ENCODE measurements around the gene PTPRN2. TPM values are rescaled to one million over a fixed set of nuclear protein-coding genes. Genes with fewer than 3 reads are reported as not detected.

The PTPRN2 gene
- total RNA-seq, 2 experiments from 2014 or later, result 7.0 to 7.2 TPM

DNA sequence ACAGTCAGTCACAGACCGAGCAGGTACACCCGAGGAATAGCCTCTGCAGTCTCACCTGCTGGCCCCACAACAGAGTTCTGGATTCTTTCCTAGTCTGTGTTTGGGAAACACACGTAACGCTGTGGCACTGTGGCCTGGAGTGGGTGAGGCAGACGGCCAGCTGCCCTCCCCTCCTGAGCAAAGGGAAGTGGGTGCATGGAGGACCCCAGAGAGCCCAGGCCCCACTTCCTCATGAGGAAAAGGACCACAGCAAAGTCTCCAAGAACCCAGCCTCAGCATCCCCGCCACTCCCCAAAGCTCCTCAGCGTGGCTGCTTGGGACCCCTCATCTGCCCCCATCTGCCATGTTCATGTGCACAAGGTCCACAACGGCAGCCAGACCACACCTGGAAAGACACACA, 530.2 kb downstream of the PTPRN2 start:
- Mint-ChIP-seq H3K36me3 (ENCODE audit: low read depth) (no peaks in the 10 kb centered on the region), H3K4me3 (no peak overlapping the region), H3K9me3 (ENCODE audit: insufficient read depth) (no peaks in the 10 kb centered on the region), H3K27me3 (ENCODE audit: low read depth) (no peaks in the 10 kb centered on the region), H3K4me1 (ENCODE audit: low read depth) (no peaks in the 10 kb centered on the region), H3K27ac (no peak overlapping the region)
- no peak for DNase-seq
- ChIA-PET CTCF (no interaction called here), POLR2A (no interaction called here)
- no peak for ATAC-seq

DNA sequence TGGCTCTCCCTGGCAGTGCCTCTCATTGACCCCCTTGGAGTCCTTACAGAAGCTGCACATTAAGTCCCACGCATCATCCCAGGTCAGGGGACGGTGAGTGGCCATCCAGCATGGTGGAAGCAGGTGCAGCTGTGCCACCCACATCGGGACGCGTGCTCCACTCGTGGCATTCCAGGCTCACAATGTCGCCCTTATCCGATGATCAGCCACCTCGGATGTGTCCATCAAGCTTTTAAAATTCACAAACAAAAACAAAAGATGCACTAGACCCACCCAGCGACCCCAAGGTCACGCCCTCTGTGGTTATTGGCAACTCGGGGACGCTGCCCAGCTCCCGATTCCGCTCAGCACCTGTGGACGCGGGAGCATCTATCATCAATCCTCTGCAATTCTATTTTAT, 530.9 kb downstream of the PTPRN2 start:
- ChIA-PET CTCF (no interaction called here), POLR2A (no interaction called here)
- H3K4me1 Mint-ChIP-seq (ENCODE audit: low read depth), result no peaks in the 10 kb centered on the region
- H3K4me3 Mint-ChIP-seq, result no peak overlapping the region
- ATAC-seq (no peak), DNase-seq (no peak)
- H3K27me3 Mint-ChIP-seq (ENCODE audit: low read depth), result no peaks in the 10 kb centered on the region
- no peaks in the 10 kb centered on the region for H3K9me3 Mint-ChIP-seq (ENCODE audit: insufficient read depth)
- H3K27ac Mint-ChIP-seq, result no peak overlapping the region
- H3K36me3 Mint-ChIP-seq (ENCODE audit: low read depth), result no peaks in the 10 kb centered on the region

DNA sequence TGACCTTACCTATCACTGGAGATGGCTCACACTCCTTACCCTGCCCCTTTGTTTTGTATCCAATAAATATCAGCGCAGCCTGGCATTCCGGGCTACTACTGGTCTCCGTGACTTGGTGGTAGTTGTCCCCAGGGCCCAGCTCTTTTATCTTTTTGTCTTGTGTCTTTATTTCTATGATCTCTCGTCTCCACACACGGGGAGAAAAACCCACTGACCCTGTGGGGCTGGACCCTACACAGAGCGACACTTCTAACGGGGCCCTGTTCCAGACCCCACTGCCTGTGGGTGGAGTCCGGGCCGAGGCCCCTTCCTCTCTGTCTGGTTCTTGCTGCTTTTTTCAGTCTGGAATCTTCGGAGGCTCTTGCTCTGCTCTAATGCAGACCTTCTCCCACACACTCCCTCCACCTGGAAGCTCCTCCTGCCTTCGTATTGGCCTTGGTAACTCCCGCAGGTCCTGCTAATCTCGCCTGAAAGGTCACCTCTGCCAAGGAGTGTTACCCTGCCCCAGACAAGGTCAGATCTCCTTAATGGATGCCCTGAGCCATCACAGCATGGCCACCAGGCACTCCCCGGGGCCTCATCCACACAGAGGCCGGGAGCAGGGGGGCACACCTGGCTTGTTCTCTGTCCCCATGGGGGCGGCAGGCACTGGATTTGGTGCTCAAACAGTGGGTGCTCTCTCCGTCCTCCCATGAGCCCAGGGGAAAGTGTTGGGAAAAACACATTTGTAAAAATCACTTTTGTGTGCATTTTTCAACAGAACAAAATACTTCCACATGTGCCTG, 531.7 kb downstream of the PTPRN2 start:
- Mint-ChIP-seq H3K36me3 (ENCODE audit: low read depth) (no peaks in the 10 kb centered on the region), H3K4me1 (ENCODE audit: low read depth) (no peaks in the 10 kb centered on the region), H3K9me3 (ENCODE audit: insufficient read depth) (no peaks in the 10 kb centered on the region), H3K27ac (no peak overlapping the region), H3K4me3 (no peak overlapping the region), H3K27me3 (ENCODE audit: low read depth) (no peaks in the 10 kb centered on the region)
- ATAC-seq (no peak), DNase-seq (no peak)
- CTCF ChIA-PET, result no interaction called here
- POLR2A ChIA-PET, result no interaction called here

DNA sequence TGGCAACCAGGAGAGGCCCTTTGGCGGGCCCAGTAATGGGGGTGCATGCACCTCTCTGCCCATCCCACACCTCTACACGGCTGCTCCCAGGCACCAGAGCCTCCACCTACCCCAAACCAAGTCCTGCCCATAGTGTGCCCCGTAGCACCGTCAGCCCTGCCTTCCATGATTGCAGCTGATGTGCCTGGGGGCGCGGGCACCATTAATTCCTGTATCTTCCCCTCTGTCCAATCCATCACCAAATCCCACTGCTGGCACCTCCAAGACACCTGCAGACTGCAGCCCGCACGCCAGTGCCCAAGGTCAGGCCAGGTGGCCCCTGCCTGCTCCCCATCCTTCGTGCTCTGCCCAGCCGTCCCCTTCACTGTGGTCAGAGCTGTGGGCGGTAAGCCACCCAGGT, 533.0 kb downstream of the PTPRN2 start:
- Mint-ChIP-seq H3K36me3 (ENCODE audit: low read depth) (no peaks in the 10 kb centered on the region), H3K4me3 (no peak overlapping the region), H3K27ac (peak overlapping the region; percentile 40), H3K27me3 (ENCODE audit: low read depth) (no peaks in the 10 kb centered on the region), H3K4me1 (ENCODE audit: low read depth) (no peaks in the 10 kb centered on the region), H3K9me3 (ENCODE audit: insufficient read depth) (no peaks in the 10 kb centered on the region)
- POLR2A ChIA-PET, result no interaction called here
- CTCF ChIA-PET, result no interaction called here
- ATAC-seq (no peak), DNase-seq (no peak)

DNA sequence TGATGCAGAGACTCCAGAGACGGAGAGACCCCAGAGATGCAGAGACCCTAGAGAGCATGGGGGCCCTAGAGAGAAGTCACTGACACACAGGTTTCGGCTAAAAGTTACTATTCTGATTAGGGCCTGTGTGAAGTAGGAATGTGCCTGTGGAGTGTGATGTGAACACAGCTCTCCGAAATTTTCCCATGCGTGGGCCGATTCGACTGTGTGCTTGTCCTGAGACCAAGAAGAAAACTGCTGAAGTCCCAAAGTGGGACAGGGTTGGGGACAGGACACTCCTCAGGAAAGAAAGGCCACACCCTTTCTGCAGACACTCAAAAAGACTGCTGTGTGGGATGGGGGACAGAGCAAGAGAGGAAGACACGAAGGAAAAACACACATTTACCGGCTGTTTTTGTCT, 533.5 kb downstream of the PTPRN2 start:
- Mint-ChIP-seq H3K36me3 (ENCODE audit: low read depth) (no peaks in the 10 kb centered on the region), H3K4me3 (no peak overlapping the region), H3K4me1 (ENCODE audit: low read depth) (no peaks in the 10 kb centered on the region), H3K27me3 (ENCODE audit: low read depth) (no peaks in the 10 kb centered on the region), H3K9me3 (ENCODE audit: insufficient read depth) (no peaks in the 10 kb centered on the region), H3K27ac (no peak overlapping the region)
- no peak for ATAC-seq
- ChIA-PET POLR2A (no interaction called here), CTCF (no interaction called here)
- DNase-seq, result no peak

DNA sequence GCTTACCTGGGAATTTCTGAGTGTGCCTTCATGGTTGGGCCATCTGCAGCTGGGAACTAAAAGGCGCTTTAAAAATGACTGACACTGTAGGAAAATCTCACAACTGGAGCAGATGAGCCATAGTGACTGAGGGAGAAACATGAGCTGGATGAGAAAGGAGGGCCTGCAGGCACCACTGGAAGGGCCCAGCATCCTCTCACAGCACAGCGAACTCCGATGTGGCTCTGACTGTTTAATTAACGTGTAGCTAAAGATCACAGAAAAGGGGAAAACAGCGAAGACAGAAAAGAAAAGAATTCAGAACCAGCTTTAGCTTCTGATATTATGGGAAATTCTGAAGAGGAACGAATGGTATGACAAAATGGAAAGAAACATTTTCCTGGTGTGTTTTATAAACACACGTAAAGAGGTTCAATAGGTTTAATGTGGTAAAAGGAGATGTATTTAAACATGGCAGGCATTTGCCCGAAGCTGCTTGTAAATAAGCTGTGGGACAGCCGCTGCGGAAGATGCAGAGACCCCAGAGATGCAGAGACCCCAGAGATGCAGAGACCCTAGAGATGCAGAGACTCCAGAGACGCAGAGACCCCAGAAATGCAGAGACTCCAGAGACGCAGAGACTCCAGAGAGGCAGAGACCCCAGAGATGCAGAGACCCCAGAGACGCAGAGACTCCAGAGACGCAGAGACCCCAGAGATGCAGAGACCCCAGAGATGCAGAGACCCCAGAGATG, 534.3 kb downstream of the PTPRN2 start:
- no peak for ATAC-seq
- Mint-ChIP-seq H3K4me3 (no peak overlapping the region), H3K36me3 (ENCODE audit: low read depth) (no peaks in the 10 kb centered on the region), H3K27me3 (ENCODE audit: low read depth) (no peaks in the 10 kb centered on the region), H3K27ac (no peak overlapping the region), H3K9me3 (ENCODE audit: insufficient read depth) (no peaks in the 10 kb centered on the region), H3K4me1 (ENCODE audit: low read depth) (no peaks in the 10 kb centered on the region)
- ChIA-PET CTCF (interaction anchor here (0.6 kb wide), 1 partner anchor 11 kb away, joined by 3 read pairs; no protein-coding TSS in a partner anchor), POLR2A (no interaction called here)
- no peak for DNase-seq

DNA sequence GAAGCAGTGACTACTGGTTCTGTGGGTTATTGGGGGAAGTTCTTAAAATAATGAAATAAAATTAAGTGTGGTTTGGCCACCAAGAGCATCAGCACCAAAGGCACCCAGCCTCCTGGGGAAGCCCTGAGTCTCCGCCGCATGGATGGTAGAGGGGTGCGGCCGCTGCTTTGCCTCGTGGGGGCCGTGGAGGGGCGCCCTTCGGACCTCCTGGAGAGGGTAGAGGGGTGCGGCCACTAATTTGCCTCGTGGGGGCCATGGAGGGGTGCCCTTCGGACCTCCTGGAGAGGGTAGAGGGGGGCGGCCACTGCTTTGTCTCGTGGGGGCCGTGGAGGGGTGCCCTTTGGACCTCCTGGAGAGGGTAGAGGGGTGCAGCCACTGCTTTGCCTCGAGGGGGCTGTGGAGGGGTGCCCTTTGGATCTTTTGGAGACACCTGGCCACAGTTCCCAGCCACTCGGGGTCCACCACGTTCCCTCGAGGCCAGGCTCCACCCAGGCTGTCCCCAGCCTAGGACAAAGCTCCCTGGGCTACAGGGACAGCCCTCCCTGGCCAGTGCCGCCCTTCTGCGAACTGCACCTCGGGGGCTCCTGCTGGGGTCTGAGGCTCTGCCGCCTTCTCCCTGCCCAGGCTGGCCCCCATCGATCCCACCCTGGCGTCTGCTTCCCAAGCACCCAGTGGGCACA, 535.1 kb downstream of the PTPRN2 start:
- no peaks in the 10 kb centered on the region for H3K4me1 Mint-ChIP-seq (ENCODE audit: low read depth)
- POLR2A ChIA-PET, result no interaction called here
- H3K4me3 Mint-ChIP-seq, result no peak overlapping the region
- H3K27me3 Mint-ChIP-seq (ENCODE audit: low read depth), result no peaks in the 10 kb centered on the region
- no peaks in the 10 kb centered on the region for H3K9me3 Mint-ChIP-seq (ENCODE audit: insufficient read depth)
- CTCF ChIA-PET, result no interaction called here
- ATAC-seq (no peak), DNase-seq (no peak)
- no peaks in the 10 kb centered on the region for H3K36me3 Mint-ChIP-seq (ENCODE audit: low read depth)
- H3K27ac Mint-ChIP-seq, result no peak overlapping the region

DNA sequence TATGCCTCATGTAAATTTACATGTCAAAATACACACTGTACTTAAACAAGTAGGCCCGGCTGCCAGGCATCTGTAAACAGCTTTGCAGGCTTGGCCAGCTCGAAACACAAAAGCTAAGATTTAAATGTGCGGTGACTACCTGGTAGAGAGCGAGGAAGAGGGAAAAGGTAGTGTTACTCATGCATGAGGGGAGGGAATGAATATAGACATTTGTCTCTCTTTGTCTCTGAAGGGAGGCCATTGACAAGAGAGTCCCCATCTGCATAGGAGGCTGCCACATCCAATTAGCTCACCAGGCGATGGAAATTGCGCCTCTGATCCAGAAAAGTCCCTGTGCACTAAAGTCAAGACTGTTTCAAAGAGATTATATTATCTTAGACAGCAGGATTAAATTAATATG, 535.8 kb downstream of the PTPRN2 start:
- ATAC-seq, result no peak
- H3K4me1 Mint-ChIP-seq (ENCODE audit: low read depth), result no peaks in the 10 kb centered on the region
- no peaks in the 10 kb centered on the region for H3K36me3 Mint-ChIP-seq (ENCODE audit: low read depth)
- POLR2A ChIA-PET, result no interaction called here
- no peaks in the 10 kb centered on the region for H3K27me3 Mint-ChIP-seq (ENCODE audit: low read depth)
- CTCF ChIA-PET, result no interaction called here
- H3K9me3 Mint-ChIP-seq (ENCODE audit: insufficient read depth), result no peaks in the 10 kb centered on the region
- DNase-seq, result no peak
- H3K27ac Mint-ChIP-seq, result no peak overlapping the region
- no peak overlapping the region for H3K4me3 Mint-ChIP-seq

DNA sequence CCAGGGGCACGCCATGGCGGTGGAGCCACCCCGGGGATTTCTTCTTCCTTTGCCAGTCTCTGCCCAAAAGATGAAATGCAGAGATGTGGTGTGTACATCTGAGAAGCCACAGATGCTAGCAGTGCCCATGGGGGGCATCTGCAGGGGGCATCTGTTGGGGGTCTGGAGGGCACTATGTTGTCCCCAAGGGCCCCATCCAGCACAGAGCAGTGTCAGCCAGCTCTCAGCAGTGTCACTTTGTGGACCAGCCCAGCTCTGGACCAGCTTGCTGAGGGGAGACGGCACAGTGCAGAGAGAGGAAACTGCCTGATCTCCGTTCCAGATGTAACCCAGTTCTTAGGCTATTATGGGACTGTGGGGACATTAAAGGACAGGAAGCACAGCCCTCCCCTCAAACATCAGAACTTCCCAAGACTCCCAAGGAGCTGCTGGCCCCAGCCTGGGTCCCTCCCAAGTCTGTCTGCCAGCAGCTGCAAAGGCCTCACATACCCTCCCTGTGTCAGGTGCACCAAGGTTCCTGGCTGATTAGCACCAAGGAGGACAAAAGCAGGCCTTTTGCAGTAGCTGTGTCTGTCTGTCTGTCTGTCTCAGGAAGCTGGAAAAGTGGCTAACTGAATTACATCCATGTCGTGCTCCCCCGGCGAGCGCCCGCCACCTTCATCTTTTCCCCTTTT, 536.5 kb downstream of the PTPRN2 start:
- Mint-ChIP-seq H3K4me1 (ENCODE audit: low read depth) (no peaks in the 10 kb centered on the region), H3K27me3 (ENCODE audit: low read depth) (no peaks in the 10 kb centered on the region), H3K4me3 (no peak overlapping the region), H3K36me3 (ENCODE audit: low read depth) (no peaks in the 10 kb centered on the region), H3K27ac (no peak overlapping the region), H3K9me3 (ENCODE audit: insufficient read depth) (no peaks in the 10 kb centered on the region)
- ChIA-PET POLR2A (no interaction called here), CTCF (no interaction called here)
- no peak for DNase-seq
- ATAC-seq, result no peak

DNA sequence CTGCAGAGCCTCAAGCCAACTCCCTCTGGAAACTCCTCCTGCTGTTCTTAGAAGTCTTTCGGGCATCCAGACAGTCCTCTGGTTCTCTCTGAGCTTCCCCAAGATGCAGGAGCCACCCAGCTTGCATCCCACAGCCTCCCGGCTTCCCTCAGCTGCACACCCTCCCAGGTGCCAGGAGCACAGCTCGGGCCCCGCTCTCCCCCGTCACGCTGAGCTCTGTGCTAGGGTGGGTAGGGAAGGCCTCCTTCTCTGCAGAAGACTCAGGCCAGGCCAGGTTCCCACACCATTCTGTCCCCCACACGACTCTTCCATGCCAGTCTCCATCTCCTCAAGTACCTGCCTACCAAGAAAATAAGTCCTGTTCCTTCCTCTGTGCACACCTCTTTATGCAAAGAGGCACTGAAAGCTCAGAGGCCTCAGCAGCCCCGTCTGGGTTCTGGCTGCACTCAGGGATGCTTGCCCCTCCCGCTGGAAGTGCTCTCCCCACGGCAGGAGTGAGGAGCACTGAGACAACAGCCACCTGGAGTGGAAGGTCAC, 537.1 kb downstream of the PTPRN2 start:
- ChIA-PET CTCF (no interaction called here), POLR2A (no interaction called here)
- Mint-ChIP-seq H3K4me3 (no peak overlapping the region), H3K4me1 (ENCODE audit: low read depth) (no peaks in the 10 kb centered on the region), H3K36me3 (ENCODE audit: low read depth) (no peaks in the 10 kb centered on the region), H3K27me3 (ENCODE audit: low read depth) (no peaks in the 10 kb centered on the region), H3K9me3 (ENCODE audit: insufficient read depth) (no peaks in the 10 kb centered on the region), H3K27ac (no peak overlapping the region)
- ATAC-seq (no peak), DNase-seq (no peak)

DNA sequence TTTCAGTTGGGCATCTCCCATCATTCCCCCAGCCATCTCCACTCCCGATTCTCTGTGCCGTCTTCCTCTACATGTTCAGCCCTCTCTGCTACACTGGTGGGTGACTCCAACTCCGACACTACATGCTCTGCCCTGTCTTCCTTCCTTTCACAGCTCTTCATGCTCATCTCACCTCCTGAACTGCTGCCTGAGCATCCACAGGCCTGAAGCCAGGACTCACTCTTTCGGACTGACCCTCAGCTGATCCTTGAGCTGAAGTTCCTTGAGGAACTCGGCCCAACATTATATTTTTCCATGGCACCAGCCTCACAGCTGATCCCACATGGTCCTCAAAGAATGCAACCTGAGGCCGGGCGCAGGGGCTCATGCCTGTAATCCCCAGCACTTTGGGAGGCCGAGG, 538.4 kb downstream of the PTPRN2 start:
- no peak overlapping the region for H3K4me3 Mint-ChIP-seq
- DNase-seq, result no peak
- H3K27me3 Mint-ChIP-seq (ENCODE audit: low read depth), result no peaks in the 10 kb centered on the region
- CTCF ChIA-PET, result no interaction called here
- ATAC-seq, result no peak
- no peaks in the 10 kb centered on the region for H3K9me3 Mint-ChIP-seq (ENCODE audit: insufficient read depth)
- no peaks in the 10 kb centered on the region for H3K4me1 Mint-ChIP-seq (ENCODE audit: low read depth)
- H3K36me3 Mint-ChIP-seq (ENCODE audit: low read depth), result no peaks in the 10 kb centered on the region
- H3K27ac Mint-ChIP-seq, result no peak overlapping the region
- POLR2A ChIA-PET, result no interaction called here

DNA sequence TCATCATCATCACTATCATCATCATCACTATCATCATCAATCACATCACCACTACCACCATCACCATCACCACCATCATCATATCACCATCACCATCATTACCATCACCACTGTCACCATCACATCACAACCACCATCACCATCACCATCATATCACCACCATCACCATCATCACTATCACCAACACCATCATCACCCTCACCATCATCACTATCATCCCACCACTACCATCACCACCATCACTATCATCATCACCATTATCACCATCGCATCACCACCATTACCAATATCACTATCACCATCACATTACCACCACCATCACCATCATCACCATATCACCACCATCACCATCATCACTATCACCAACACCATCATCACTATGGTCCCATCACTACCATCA, 539.1 kb downstream of the PTPRN2 start:
- Mint-ChIP-seq H3K9me3 (ENCODE audit: insufficient read depth) (no peaks in the 10 kb centered on the region), H3K27me3 (ENCODE audit: low read depth) (no peaks in the 10 kb centered on the region), H3K4me1 (ENCODE audit: low read depth) (no peaks in the 10 kb centered on the region), H3K27ac (no peak overlapping the region), H3K36me3 (ENCODE audit: low read depth) (no peaks in the 10 kb centered on the region), H3K4me3 (no peak overlapping the region)
- ATAC-seq, result no peak
- CTCF ChIA-PET, result no interaction called here
- POLR2A ChIA-PET, result no interaction called here
- DNase-seq, result no peak

Measured in activated CD8-positive, alpha-beta T cell treated with anti-CD3 and anti-CD28 coated beads, Interleukin-2, amount 10 ng/mL, durations not matched to agents 7 days and 5 days (primary cell).